B cell (primary cell): ENCODE results near the gene NBPF20. TPM values are rescaled to one million over a fixed set of nuclear protein-coding genes. Genes with fewer than 3 reads are reported as not detected.
"Not testable (repeated sequence)": the region's sequence is repeated elsewhere in the genome, so short reads cannot be mapped to it uniquely, and the experiment has no call there.

Experiments used
- ATAC-seq: fragments of 200-7000 bp; cut with Tn5 transposase; one replicate; pipeline ENCODE4 v1.10.0; 2021; ENCODE audit warnings: low read depth, mild to moderate bottlenecking, moderate number of reproducible peaks, moderate library complexity
- CTCF ChIA-PET: fragments of 350-600 bp; sonication (Branson Sonifier 250); formaldehyde crosslinking; loops from one replicate; lab custom pipeline; 2021; ENCODE audit warnings: antibody characterized with exemption, inconsistent platforms; lab: Charles Lee
- POLR2A ChIA-PET: fragments of 350-600 bp; sonication (Branson Sonifier 250); formaldehyde crosslinking; loops from one replicate; lab custom pipeline; 2021; ENCODE audit warnings: antibody characterized with exemption; lab: Charles Lee
- DNase-seq: peaks from one replicate; pipeline ENCODE4 v3.0.0; 2013
- H2AFZ ChIP-seq: 2 replicates; pipeline ENCODE4 v1.6.1; 2012; ENCODE audit warnings: mild to moderate bottlenecking, low read depth, low read length; ENCODE audit not compliant: insufficient read depth, poor library complexity, severe bottlenecking
- H3K27ac ChIP-seq, 2 donors: 1 replicate in 1 of 2; 2 replicates in 1 of 2; pipeline ENCODE4 v1.5.1; 2012 to 2013; ENCODE audit warnings: low read length in 2 of 2, mild to moderate bottlenecking in 2 of 2, moderate library complexity in 1 of 2
- H3K27me3 ChIP-seq, 4 experiments: fragments of 200-600 bp in 1 of 4; sonication (generic) in 1 of 4; replicated peaks in 1 of 4; 1 replicate in 2 of 4; 2 replicates in 2 of 4; pipeline versions ENCODE4 v1.6.1 to v1.7.0; 2013 to 2016; ENCODE audit warnings: low read length in 3 of 4, mild to moderate bottlenecking in 2 of 4, mixed read lengths in 1 of 4, moderate library complexity in 1 of 4; ENCODE audit not compliant: insufficient read depth in 4 of 4, control insufficient read depth in 3 of 4; ENCODE audit errors: control extremely low read depth in 1 of 4
- H3K36me3 ChIP-seq, 2 experiments: replicated peaks in 1 of 2; 1 replicate in 1 of 2; 2 replicates in 1 of 2; pipeline versions ENCODE4 v1.6.1 to v1.7.1; 2013; ENCODE audit warnings: low read length in 1 of 2; ENCODE audit not compliant: insufficient read depth in 2 of 2, control insufficient read depth in 1 of 2; ENCODE audit errors: control extremely low read depth in 1 of 2, extremely low read depth in 1 of 2
- H3K4me1 ChIP-seq, 2 donors: fragments of 200-600 bp in 1 of 2; sonication (generic) in 1 of 2; 1 replicate in 1 of 2; 2 replicates in 1 of 2; pipeline versions ENCODE4 v1.5.1 to v1.6.1; 2013 to 2017; ENCODE audit warnings: low read length in 2 of 2; ENCODE audit not compliant: control insufficient read depth in 2 of 2, insufficient read depth in 2 of 2
- H3K4me2 ChIP-seq: replicated peaks from 2 replicates; pipeline ENCODE3; 2012; ENCODE audit warnings: mild to moderate bottlenecking, low read depth, low read length; ENCODE audit not compliant: poor library complexity, severe bottlenecking
- H3K4me3 ChIP-seq, 5 experiments: fragments of 200-600 bp in 1 of 5; sonication (generic) in 1 of 5; 1 replicate in 3 of 5; 2 replicates in 2 of 5; pipeline versions ENCODE4 v1.5.1 to v1.7.0; 2011 to 2016; ENCODE audit warnings: low read length in 4 of 5, mild to moderate bottlenecking in 4 of 5, low read depth in 2 of 5, control low read depth in 1 of 5, moderate library complexity in 1 of 5; ENCODE audit not compliant: insufficient read depth in 1 of 5; ENCODE audit errors: control extremely low read depth in 1 of 5, extremely low read depth in 1 of 5
- H3K79me2 ChIP-seq: fragments of 200-600 bp; sonication (generic); one replicate; pipeline ENCODE4 v1.6.0; 2016; ENCODE audit warnings: low read length; ENCODE audit not compliant: control insufficient read depth, insufficient read depth
- H3K9ac ChIP-seq: fragments of 200-600 bp; sonication (generic); 2 replicates; pipeline ENCODE4 v1.6.1; 2017; ENCODE audit warnings: mild to moderate bottlenecking, low read length, moderate library complexity
- H3K9me3 ChIP-seq, 3 donors: one replicate each; pipeline versions ENCODE4 v1.6.1 to v1.7.1; 2013; ENCODE audit warnings: low read length in 2 of 3; ENCODE audit not compliant: control insufficient read depth in 2 of 3, insufficient read depth in 1 of 3; ENCODE audit errors: control extremely low read depth in 1 of 3
- H4K20me1 ChIP-seq: 2 replicates; pipeline ENCODE4 v1.6.0; 2012; ENCODE audit warnings: mild to moderate bottlenecking, low read length; ENCODE audit not compliant: insufficient read depth, control insufficient read depth, poor library complexity, severe bottlenecking
- H3K27ac Mint-ChIP-seq: one replicate; pipeline ENCODE4 v1.8.0; 2021; ENCODE audit warnings: mixed read lengths
- H3K27me3 Mint-ChIP-seq: one replicate; pipeline ENCODE4 v1.8.0; 2021; ENCODE audit warnings: mixed read lengths
- H3K4me1 Mint-ChIP-seq: one replicate; pipeline ENCODE4 v1.8.0; 2021; ENCODE audit warnings: mixed read lengths
- H3K4me3 Mint-ChIP-seq: one replicate; pipeline ENCODE4 v1.8.0; 2021; ENCODE audit warnings: mixed read lengths
- H3K9me3 Mint-ChIP-seq: one replicate; pipeline ENCODE4 v1.8.0; 2022; ENCODE audit warnings: mixed read lengths; ENCODE audit not compliant: insufficient read depth
- WGBS: methylation state at CpG from one replicate; pipeline ENCODE4 v1.1.5; 2013; ENCODE audit warnings: missing lambda C conversion rate; ENCODE audit not compliant: insufficient coverage; 5-methylcytosine and 5-hydroxymethylcytosine counted together
- intact Hi-C: fragments of 100-400 bp; cut with micrococcal nuclease; formaldehyde crosslinking; loops from one replicate; pipeline ENCODE4 v1.10.0; 2022
- polyA plus RNA-seq: library from polyadenylated mRNA; depleted of rRNA; stranded (reverse); fragments of >200 nt; gene quantifications from 2 replicates; pipeline ENCODE4 v1.2.3, GENCODE V29; 2012
- small RNA-seq: library from RNA; depleted of rRNA; stranded (forward); fragments of <200 nt; gene quantifications from one replicate; pipeline ENCODE3, GENCODE V24; 2012; ENCODE audit warnings: low replicate concordance, low read depth; ENCODE audit not compliant: insufficient read length
- total RNA-seq, 2 donors: library from RNA; stranded (reverse); fragments of 120-200 nt in 1 of 2; gene quantifications; 1 replicate in 1 of 2; 2 replicates in 1 of 2; pipeline versions ENCODE4 v1.2.3 to v1.2.4, GENCODE V29; 2013 to 2022

Gene NBPF20
- total and polyA plus RNA-seq, 2 donors (not counting 1 experiment from before 2014, with no cell fraction given) = 3.1 to 9.7 TPM

DNA sequence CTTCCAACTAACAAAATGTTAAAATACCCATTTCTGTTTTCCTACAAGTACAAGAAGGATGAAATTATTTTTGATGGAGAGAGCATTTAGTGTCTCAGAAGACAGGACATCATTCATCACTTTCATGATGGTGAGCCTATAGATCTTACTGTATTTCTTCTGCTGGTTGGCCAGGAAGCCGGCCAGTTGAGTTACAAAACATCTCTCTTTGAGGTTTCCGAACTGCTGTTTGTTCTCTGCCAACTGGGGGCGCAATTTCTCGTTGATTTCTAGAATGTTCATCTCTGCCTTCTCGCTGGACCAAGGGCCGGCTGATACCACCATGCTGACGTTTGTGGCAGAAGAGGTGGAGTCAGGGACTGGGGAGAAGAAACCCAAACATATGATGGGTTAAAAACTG is 20.5 kb downstream of the NBPF20 start:
- H3K27me3 Mint-ChIP-seq, H3K4me2 ChIP-seq, H3K4me1 ChIP-seq, POLR2A ChIA-PET, H3K9me3 Mint-ChIP-seq, H3K27me3 ChIP-seq, H3K9ac ChIP-seq, H3K4me3 ChIP-seq, H2AFZ ChIP-seq, ATAC-seq, H3K9me3 ChIP-seq, DNase-seq, CTCF ChIA-PET, H3K4me3 Mint-ChIP-seq, H3K4me1 Mint-ChIP-seq, H3K79me2 ChIP-seq, H3K27ac Mint-ChIP-seq, intact Hi-C loops, H3K27ac ChIP-seq, H4K20me1 ChIP-seq, H3K36me3 ChIP-seq: not testable (repeated sequence)
- no CpG with 5 or more reads among the region's 7 CpGs for WGBS

- H3K27me3 Mint-ChIP-seq, intact Hi-C loops, H3K36me3 ChIP-seq, H3K4me1 ChIP-seq, CTCF ChIA-PET, H3K27ac ChIP-seq, H3K4me1 Mint-ChIP-seq, POLR2A ChIA-PET, H3K4me2 ChIP-seq, H3K27ac Mint-ChIP-seq, H3K4me3 ChIP-seq, DNase-seq, H3K9me3 ChIP-seq, H3K79me2 ChIP-seq, H3K27me3 ChIP-seq, H2AFZ ChIP-seq, ATAC-seq, H4K20me1 ChIP-seq, H3K9me3 Mint-ChIP-seq, H3K9ac ChIP-seq, H3K4me3 Mint-ChIP-seq: not testable (repeated sequence)
- WGBS = no CpG with 5 or more reads among the region's 6 CpGs
These were observed 24.7 kb downstream of the NBPF20 start for GRCh38 chr1:145400701-145401100.

Small RNAs within 50 kb of the gene (small RNA-seq; reads per million reads assigned to genes)
- gene RF00003 = 39.9 reads per million, percentile 92 among the genes with 10 or more reads in this experiment

Other genes starting within 250 kb of the NBPF20 start
- gene PPIAL4D, start 183.4 kb downstream of the NBPF20 start, total RNA-seq = 1.1 TPM in 1 of 2 replicates, not detected in the other
- not detected in 2 replicates for gene PPIAL4D, start 183.4 kb downstream of the NBPF20 start, polyA plus RNA-seq
- gene GPR89A, start 182.4 kb upstream of the NBPF20 start, total RNA-seq = 46.8 and 47.8 TPM in 2 replicates
- gene GPR89A, start 182.4 kb upstream of the NBPF20 start, polyA plus RNA-seq = 11.4 and 13.7 TPM in 2 replicates